ENCODE results near the gene ERCC2.
"Not testable (repeated sequence)": the region's sequence is repeated elsewhere in the genome, so short reads cannot be mapped to it uniquely, and the experiment has no call there.

Gene ERCC2

GRCh38 chr19:45327404-45328143, 42.8 kb downstream of the ERCC2 start:
- DNase-seq: no peak

GRCh38 chr19:45324349-45324907, 45.9 kb downstream of the ERCC2 start:
- no peak for DNase-seq

GRCh38 chr19:45323671-45324081, 46.7 kb downstream of the ERCC2 start:
- DNase-seq: peak in 1 of 2 donors; percentile 46

GRCh38 chr19:45322744-45323281, 47.6 kb downstream of the ERCC2 start, which contains the start of gene CKM:
Gene CKM, minus strand, starts transcription at chr19:45322875. Its CDS starts 3,162 bp downstream, at chr19:45319713.
- DNase-seq: no peak

DNA sequence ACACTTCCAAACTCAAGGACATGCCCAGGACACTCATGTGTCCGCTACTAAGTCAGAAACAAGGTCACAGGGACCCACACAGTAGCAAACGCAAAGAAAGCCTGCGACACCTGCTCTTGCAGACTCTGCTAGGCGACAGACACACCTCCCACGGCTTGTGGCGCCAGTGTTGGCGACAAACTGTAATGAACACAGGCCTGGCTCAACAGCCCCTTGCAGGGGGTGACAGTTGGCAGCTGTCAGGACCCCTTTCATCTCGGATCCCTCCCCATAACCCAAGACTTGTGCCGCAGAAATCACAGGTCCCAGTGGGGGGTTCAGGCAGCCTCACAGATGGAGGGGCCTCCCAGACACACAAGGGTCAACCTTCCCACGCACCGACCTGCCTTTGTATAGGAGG, 48.1 kb downstream of the ERCC2 start:
- DNase-seq: no peak

DNA sequence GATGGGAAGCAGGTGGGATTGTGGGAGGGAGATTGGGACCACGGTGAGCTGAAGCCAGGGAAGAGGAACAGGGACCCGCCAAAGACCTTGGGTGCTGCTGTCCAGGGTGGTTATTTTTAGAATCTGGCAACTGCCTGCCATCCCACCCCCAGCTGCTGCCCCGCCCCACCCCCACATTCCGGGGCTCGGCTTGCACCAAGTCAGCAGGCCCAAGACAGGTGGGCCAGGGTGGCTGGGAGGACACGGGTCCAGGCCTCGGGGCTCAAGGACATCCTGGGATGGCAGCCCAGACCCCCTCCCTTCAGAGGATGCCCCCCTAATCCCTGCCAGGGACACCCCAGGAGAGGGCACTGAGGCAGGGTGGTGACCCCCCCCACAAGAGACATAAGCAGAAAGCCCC, 48.5 kb downstream of the ERCC2 start:
- DNase-seq: no peak

DNA sequence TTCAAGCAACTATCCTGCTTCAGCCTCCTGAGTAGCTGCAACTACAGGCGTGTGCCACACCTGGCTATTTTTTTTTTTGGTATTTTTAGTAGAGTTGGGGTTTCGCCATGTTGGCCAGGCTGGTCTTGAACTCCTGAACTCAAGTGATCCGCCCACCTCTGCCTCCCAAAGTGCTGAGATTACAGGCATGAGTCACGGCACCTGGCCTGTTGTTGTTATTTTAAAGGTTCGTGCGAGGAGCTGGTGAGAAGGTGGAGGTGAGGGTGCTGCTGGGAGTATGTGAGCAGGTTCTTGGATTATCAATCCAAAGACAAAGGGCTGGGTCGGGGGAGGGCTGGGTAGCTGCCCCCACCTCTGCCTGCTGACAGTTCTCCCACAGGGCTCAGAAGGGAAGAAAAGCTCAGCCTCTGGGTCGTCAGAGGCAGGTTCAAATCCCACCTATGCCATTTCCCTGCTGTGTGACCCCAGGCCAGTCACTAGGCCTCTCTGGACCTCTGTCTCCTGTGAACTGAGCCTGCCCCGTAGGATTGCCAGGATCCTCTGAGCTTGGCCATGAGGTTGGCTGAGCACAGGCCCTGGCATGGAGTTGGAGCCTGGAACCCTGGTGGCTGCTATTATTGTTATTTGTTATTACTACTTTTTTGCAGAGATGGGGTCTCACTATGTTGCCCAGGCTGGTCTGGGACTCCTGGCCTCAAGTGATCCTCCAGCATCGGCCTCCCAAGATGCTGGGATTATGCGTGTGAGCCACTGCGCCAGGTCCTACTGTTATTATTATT, 49.2 kb downstream of the ERCC2 start:
- DNase-seq: no peak

GRCh38 chr19:45315304-45315703, 55.1 kb downstream of the ERCC2 start:
- DNase-seq: no peak

DNA sequence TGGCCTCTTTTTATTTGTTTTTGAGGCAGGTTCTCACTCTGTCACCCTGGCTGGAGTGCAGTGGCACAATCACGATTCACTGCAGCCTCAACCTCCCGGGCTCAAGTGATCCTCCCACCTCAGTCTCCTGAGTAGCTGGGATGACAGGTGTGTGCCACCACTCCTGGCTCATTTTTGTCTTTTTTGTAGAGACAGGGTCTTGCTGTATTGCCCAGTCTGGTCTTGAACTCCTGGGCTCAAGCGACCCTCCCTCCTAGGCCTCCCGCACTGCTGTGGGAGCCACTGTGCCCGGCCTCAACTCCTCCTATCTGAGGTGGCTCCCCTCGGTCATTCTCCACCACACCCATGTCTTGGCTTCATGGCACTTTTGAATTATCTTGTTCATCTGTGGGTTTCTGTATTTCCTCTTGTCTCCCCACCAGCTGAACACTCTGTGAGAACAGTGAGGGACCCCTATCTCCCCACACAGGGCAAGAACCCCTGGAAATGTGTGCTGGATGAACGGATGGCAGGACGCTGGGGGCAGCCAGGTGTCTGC, 55.6 kb downstream of the ERCC2 start:
- DNase-seq: no peak

DNA sequence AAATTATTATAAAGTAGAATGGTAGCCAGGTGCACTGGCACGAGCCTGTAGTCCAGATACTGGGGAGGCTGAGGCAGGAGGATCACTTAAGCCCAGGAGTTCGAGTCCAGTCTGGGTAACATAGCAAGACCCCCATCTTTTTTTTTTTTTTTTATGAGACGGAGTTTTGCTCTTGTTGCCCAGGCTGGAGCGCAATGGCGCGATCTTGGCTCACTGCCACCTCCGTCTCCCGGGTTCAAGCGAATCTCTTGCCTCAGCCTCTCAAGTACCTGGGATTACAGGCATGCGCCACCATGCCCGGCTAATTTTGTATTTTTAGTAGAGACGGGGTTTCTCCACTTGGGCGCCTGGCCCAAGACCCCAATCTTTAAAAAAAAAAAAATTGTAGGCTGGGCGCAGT, 58.1 kb downstream of the ERCC2 start:
- not testable (repeated sequence) for DNase-seq

GRCh38 chr19:45311621-45312020, 58.8 kb downstream of the ERCC2 start:
- peak; percentile 5 to 39 for DNase-seq

- DNase-seq: not testable (repeated sequence)
Measured at GRCh38 chr19:45309322-45309721, 61.1 kb downstream of the ERCC2 start.

- no peak for DNase-seq
Measured at GRCh38 chr19:45307361-45307760, 63.0 kb downstream of the ERCC2 start.

- DNase-seq: no peak
Measured at GRCh38 chr19:45306518-45307027, 63.8 kb downstream of the ERCC2 start.

- DNase-seq: no peak
Measured at GRCh38 chr19:45306040-45306439, 64.3 kb downstream of the ERCC2 start.

DNA sequence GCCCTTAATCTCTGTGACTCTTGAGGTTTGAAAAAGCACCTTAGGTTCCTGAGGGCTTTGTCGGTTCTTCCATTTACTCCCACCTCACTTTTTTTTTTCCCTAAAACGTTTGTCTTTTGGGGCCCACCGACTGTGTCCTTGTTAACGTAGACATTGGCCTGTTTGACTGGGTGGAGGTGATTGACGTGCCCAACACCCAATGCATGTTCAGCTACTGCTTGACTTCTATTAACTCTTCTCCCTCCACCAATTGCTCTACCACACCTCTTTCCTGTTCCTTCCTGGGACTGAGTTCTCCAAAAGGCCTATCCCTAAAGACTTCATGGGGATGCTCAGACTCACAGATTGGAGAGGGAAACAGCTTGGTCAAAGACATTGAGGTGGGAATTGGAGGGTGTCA, 65.0 kb downstream of the ERCC2 start:
- DNase-seq: no peak

DNA sequence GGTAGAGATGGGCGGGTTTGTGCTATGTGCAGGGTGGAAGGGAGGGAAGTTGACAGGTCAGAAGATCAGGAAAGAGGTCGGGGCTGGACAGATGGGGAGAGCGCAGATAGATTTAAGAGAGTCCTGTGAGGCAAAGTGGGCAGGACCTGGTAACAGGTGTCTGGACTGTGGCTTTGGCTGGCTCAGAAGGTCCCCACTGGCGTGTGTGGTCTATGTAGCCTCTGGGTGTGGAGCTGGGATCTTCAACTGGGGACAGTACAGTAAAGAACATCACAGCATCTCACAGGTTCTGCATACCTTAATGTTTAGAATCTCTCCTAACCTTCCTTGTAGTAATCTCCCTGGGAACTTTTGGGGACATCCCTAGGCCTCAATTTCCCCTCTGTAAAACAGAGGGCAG, 65.4 kb downstream of the ERCC2 start:
- no peak for DNase-seq

DNA sequence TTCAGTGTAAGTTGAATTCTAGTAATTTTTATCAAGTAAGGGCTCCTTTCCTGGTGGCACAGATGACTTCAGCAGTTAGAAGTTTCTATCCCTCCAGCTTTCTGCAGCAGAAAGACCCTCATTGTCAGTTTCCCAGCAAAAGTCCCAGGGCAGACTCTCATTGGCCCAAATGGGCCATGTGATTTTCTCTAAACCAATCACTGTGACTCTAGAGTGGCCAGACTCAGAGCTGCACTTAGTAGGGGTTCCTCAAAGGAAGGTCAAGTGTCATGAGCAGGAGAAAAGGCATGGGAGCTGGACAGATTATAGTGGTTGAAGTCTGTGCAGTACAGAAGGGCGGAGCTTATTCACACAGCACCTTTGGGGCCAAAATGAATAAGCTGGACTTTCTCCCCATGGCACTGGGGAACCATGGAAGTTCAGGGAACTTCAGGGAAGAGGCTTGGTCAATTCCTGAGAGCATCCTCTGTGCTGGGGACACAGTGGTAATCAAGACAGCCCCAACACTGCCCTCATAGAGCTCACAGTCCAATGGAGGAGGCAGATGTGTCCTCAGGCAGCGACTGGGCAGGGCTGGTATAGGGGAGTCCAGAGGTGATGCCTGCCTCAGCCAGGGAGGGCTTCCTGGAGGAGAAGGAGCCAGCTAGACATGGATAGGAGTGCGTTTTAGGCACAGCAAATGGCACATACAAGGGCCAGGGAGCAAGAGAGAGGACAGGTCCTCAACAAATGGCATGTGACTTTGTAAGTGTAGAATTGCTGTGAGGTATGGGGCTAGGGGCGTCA, 66.0 kb downstream of the ERCC2 start:
- DNase-seq: no peak

- DNase-seq: no peak
Measured at GRCh38 chr19:45303269-45304060, 66.9 kb downstream of the ERCC2 start.

GRCh38 chr19:45302416-45302815, 68.0 kb downstream of the ERCC2 start:
- DNase-seq: no peak
